WTC11 (cell line): ENCODE results near the gene PRDM1. TPM values are rescaled to one million over a fixed set of nuclear protein-coding genes. Genes with fewer than 3 reads are reported as not detected.
A peak's percentile ranks its signal among the peaks of the same experiment; 100 is the strongest.

Source experiments
- ATAC-seq: fragments of 200-7000 bp; cut with Tn5 transposase; 2 replicates; pipeline ENCODE4 v1.10.0; 2021; ENCODE audit warnings: mild to moderate bottlenecking, moderate library complexity
- CTCF ChIA-PET: fragments of 300-600 bp; sonication (Branson Sonifier 250); formaldehyde crosslinking; loops from one replicate; lab custom pipeline; 2021; ENCODE audit warnings: antibody characterized with exemption; lab: Charles Lee
- POLR2A ChIA-PET: fragments of 350-600 bp; sonication (Branson Sonifier 250); formaldehyde crosslinking; loops from one replicate; lab custom pipeline; 2021; ENCODE audit warnings: antibody characterized with exemption; lab: Charles Lee
- DNase-seq: peaks from one replicate; pipeline ENCODE4 v3.0.0; 2021; ENCODE audit warnings: low spot score
- H3K27ac Mint-ChIP-seq: 2 replicates; pipeline ENCODE4 v1.8.0; 2021; ENCODE audit warnings: mixed read lengths
- H3K27me3 Mint-ChIP-seq: 2 replicates; pipeline ENCODE4 v1.8.0; 2021; ENCODE audit warnings: low read depth, mild to moderate bottlenecking, moderate library complexity, mixed read lengths
- H3K36me3 Mint-ChIP-seq: 2 replicates; pipeline ENCODE4 v1.8.0; 2021; ENCODE audit warnings: mixed read lengths
- H3K4me1 Mint-ChIP-seq: 2 replicates; pipeline ENCODE4 v1.8.0; 2022; ENCODE audit warnings: mixed read lengths
- H3K4me3 Mint-ChIP-seq: 2 replicates; pipeline ENCODE4 v1.8.0; 2021; ENCODE audit warnings: mild to moderate bottlenecking, moderate library complexity, mixed read lengths
- H3K9me3 Mint-ChIP-seq: 2 replicates; pipeline ENCODE4 v1.8.0; 2021; ENCODE audit warnings: mixed read lengths
- ATF6 ChIP-seq: sonication (generic); formaldehyde crosslinking; IDR thresholded peaks from 2 replicates; pipeline ENCODE4 v1.8.1; 2023; ENCODE audit warnings: mild to moderate bottlenecking, missing genetic modification reagents
- E2F5 ChIP-seq: sonication (generic); formaldehyde crosslinking; IDR thresholded peaks from 2 replicates; pipeline ENCODE4 v1.8.1; 2022; ENCODE audit warnings: mild to moderate bottlenecking, moderate library complexity, missing genetic modification reagents
- GABPB1 ChIP-seq: sonication (generic); formaldehyde crosslinking; IDR thresholded peaks from 2 replicates; pipeline ENCODE4 v1.8.1; 2023; ENCODE audit warnings: mild to moderate bottlenecking, missing genetic modification reagents
- JAZF1 ChIP-seq: fragments of 250-450 bp; sonication (Bioruptor Pico); IDR thresholded peaks from 2 replicates; pipeline ENCODE4 v1.9.0; 2021; ENCODE audit warnings: moderate library complexity, mild to moderate bottlenecking, inconsistent platforms
- JUN ChIP-seq: sonication (generic); formaldehyde crosslinking; IDR thresholded peaks from 2 replicates; pipeline ENCODE4 v1.8.0; 2023; ENCODE audit warnings: mild to moderate bottlenecking, missing genetic modification reagents
- NFATC4 ChIP-seq: fragments of 250-450 bp; sonication (Bioruptor Pico); IDR thresholded peaks from 2 replicates; pipeline ENCODE4 v1.9.0; 2021; ENCODE audit warnings: mild to moderate bottlenecking
- NFYB ChIP-seq: sonication (generic); formaldehyde crosslinking; conservative IDR thresholded peaks from 2 replicates; pipeline ENCODE4 v1.8.0; 2022; ENCODE audit warnings: low read depth, missing genetic modification reagents
- PRDM15 ChIP-seq: sonication (generic); formaldehyde crosslinking; IDR thresholded peaks from 2 replicates; pipeline ENCODE4 v1.8.0; 2022; ENCODE audit warnings: missing genetic modification reagents
- RELA ChIP-seq: sonication (generic); formaldehyde crosslinking; IDR thresholded peaks from 2 replicates; pipeline ENCODE4 v1.8.1; 2022; ENCODE audit warnings: missing genetic modification reagents, mild to moderate bottlenecking, borderline replicate concordance
- SMAD3 ChIP-seq: sonication (generic); formaldehyde crosslinking; IDR thresholded peaks from 2 replicates; pipeline ENCODE4 v1.8.0; 2022; ENCODE audit warnings: missing genetic modification reagents, mild to moderate bottlenecking, borderline replicate concordance
- SP1 ChIP-seq: sonication (generic); formaldehyde crosslinking; conservative IDR thresholded peaks from 2 replicates; pipeline ENCODE4 v1.8.1; 2022; ENCODE audit warnings: missing genetic modification reagents
- TCF7 ChIP-seq: sonication (generic); formaldehyde crosslinking; IDR thresholded peaks from 2 replicates; pipeline ENCODE4 v1.8.0; 2022; ENCODE audit warnings: mild to moderate bottlenecking, low read depth, missing genetic modification reagents, moderate library complexity
- TEAD4 ChIP-seq: sonication (generic); formaldehyde crosslinking; IDR thresholded peaks from 2 replicates; pipeline ENCODE4 v1.8.0; 2022; ENCODE audit warnings: mild to moderate bottlenecking, missing genetic modification reagents
- TP53 ChIP-seq: sonication (generic); formaldehyde crosslinking; IDR thresholded peaks from 2 replicates; pipeline ENCODE4 v1.8.1; 2023; ENCODE audit warnings: mild to moderate bottlenecking, missing genetic modification reagents
- ZMAT4 ChIP-seq: fragments of 250-450 bp; sonication (Bioruptor Pico); IDR thresholded peaks from 2 replicates; pipeline ENCODE4 v1.9.0; 2021; ENCODE audit warnings: mild to moderate bottlenecking
- ZNF219 ChIP-seq: sonication (generic); formaldehyde crosslinking; IDR thresholded peaks from 2 replicates; pipeline ENCODE4 v1.8.0; 2023; ENCODE audit warnings: missing genetic modification reagents, mild to moderate bottlenecking, borderline replicate concordance
- total RNA-seq: library from RNA; stranded (reverse); gene quantifications from 3 replicates; pipeline ENCODE4 v1.2.3, GENCODE V29; 2021
- TF ChIP-seq, protein P1 (sequence below): sonication (generic); formaldehyde crosslinking; conservative IDR thresholded peaks from 2 replicates; pipeline ENCODE4 v1.8.1; 2022; ENCODE audit warnings: mild to moderate bottlenecking, missing genetic modification reagents
- TF ChIP-seq, protein P2 (sequence below): sonication (generic); formaldehyde crosslinking; IDR thresholded peaks from 2 replicates; pipeline ENCODE4 v1.8.0; 2023; ENCODE audit warnings: missing genetic modification reagents
- TF ChIP-seq, protein P3 (sequence below): sonication (generic); formaldehyde crosslinking; IDR thresholded peaks from 2 replicates; pipeline ENCODE4 v1.8.1; 2023; ENCODE audit warnings: mild to moderate bottlenecking, moderate library complexity, missing genetic modification reagents

The PRDM1 gene
- total RNA-seq, 1 experiment from 2014 or later: 1.8 TPM

DNA sequence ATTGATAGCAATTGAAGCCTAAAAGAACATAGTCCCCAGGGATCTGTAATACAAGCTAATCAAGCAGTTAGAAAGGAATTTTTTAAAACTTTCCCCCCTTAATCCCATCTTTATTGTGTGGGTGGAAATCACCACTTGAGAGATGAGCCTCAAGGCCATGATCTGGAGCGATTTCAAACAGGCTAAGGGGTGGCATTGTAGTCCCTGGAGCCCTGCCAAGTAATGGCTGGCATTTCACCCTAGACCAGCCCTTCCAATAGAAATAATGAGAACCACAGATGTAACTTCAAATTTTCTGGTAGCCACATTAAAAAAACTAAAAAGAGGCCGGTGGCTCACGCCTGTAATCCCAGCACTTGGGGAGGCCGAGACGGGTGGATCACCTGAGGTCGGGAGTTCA, 46.9 kb downstream of the PRDM1 start (continued):
- no peak for TF ChIP-seq TCF7 (CRISPR knock-in tag)

GRCh38 chr6:106134087-106134770, 48.1 kb downstream of the PRDM1 start:
- TF ChIP-seq SP1 (CRISPR knock-in tag): no peak
- no peak for TF ChIP-seq GABPB1 (CRISPR knock-in tag)
- TF ChIP-seq, protein P1, sequence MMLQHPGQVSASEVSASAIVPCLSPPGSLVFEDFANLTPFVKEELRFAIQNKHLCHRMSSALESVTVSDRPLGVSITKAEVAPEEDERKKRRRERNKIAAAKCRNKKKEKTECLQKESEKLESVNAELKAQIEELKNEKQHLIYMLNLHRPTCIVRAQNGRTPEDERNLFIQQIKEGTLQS (CRISPR knock-in tag): no peak
- no peak for TF ChIP-seq NFYB (CRISPR knock-in tag)
- TF ChIP-seq ZNF219: no peak
- TF ChIP-seq TEAD4: no peak
- no peak for TF ChIP-seq JAZF1 (CRISPR knock-in tag)
- no peak for TF ChIP-seq NFATC4 (CRISPR knock-in tag)
- no peak for TF ChIP-seq ATF6 (CRISPR knock-in tag)
- TF ChIP-seq, protein P2, sequence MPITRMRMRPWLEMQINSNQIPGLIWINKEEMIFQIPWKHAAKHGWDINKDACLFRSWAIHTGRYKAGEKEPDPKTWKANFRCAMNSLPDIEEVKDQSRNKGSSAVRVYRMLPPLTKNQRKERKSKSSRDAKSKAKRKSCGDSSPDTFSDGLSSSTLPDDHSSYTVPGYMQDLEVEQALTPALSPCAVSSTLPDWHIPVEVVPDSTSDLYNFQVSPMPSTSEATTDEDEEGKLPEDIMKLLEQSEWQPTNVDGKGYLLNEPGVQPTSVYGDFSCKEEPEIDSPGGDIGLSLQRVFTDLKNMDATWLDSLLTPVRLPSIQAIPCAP: no peak
- no peak for TF ChIP-seq TP53 (CRISPR knock-in tag)
- TF ChIP-seq PRDM15: no peak
- no peak for TF ChIP-seq RELA (CRISPR knock-in tag)
- no peak for TF ChIP-seq JUN (CRISPR knock-in tag)
- TF ChIP-seq ZMAT4 (CRISPR knock-in tag): no peak
- no peak for TF ChIP-seq TCF7 (CRISPR knock-in tag)
- TF ChIP-seq, protein P3, sequence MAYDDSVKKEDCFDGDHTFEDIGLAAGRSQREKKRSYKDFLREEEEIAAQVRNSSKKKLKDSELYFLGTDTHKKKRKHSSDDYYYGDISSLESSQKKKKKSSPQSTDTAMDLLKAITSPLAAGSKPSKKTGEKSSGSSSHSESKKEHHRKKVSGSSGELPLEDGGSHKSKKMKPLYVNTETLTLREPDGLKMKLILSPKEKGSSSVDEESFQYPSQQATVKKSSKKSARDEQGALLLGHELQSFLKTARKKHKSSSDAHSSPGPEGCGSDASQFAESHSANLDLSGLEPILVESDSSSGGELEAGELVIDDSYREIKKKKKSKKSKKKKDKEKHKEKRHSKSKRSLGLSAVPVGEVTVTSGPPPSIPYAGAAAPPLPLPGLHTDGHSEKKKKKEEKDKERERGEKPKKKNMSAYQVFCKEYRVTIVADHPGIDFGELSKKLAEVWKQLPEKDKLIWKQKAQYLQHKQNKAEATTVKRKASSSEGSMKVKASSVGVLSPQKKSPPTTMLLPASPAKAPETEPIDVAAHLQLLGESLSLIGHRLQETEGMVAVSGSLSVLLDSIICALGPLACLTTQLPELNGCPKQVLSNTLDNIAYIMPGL (CRISPR knock-in tag): no peak
- no peak for TF ChIP-seq SMAD3 (CRISPR knock-in tag)
- TF ChIP-seq E2F5 (CRISPR knock-in tag): no peak
- POLR2A ChIA-PET: no interaction called here
- CTCF ChIA-PET: no interaction called here

More at GRCh38 chr6:106134087-106134770, 48.1 kb downstream of the PRDM1 start:
- H3K36me3 Mint-ChIP-seq: no peaks in the 10 kb centered on the region
- DNase-seq (no peak), ATAC-seq (peak; percentile 26; the same call in 1 of the 2 replicates)
- peaks cover 4% of the 10 kb centered on the region; the same call in 1 of the 2 replicates for H3K4me1 Mint-ChIP-seq
- no peak overlapping the region for H3K27ac Mint-ChIP-seq
- no peaks in the 10 kb centered on the region for H3K9me3 Mint-ChIP-seq
- H3K27me3 Mint-ChIP-seq: no peaks in the 10 kb centered on the region; the same call in 1 of the 2 replicates
- H3K4me3 Mint-ChIP-seq: no peak overlapping the region
